Measurements from ENCODE around the gene ELAVL2. TPM values are rescaled to one million over a fixed set of nuclear protein-coding genes. Genes with fewer than 3 reads are reported as not detected.

Gene ELAVL2
- polyA plus RNA-seq, 1 donor from 2014 or later: 106 TPM

- no peak for TF ChIP-seq REST (IDR thresholded peaks at IDR 0.05; ENCODE audit: borderline replicate concordance)
Measured at GRCh38 chr9:23777328-23777727, 48.7 kb downstream of the ELAVL2 start (continued).

GRCh38 chr9:23775549-23775948 is 50.5 kb downstream of the ELAVL2 start:
- no peaks in the 10 kb centered on the region for H3K9me3 ChIP-seq (ENCODE audit: low read length)
- no peak overlapping the region for H3K27ac ChIP-seq (ENCODE audit: low read length)
- peaks cover 31% of the 10 kb centered on the region for H3K79me2 ChIP-seq (replicated peaks; ENCODE audit: insufficient read depth, low read length)
- H3K4me2 ChIP-seq (ENCODE audit: low read length): no peak overlapping the region
- no peak overlapping the region for H2AFZ ChIP-seq (ENCODE audit: low read depth, low read length)
- TF ChIP-seq CTCF (IDR thresholded peaks at IDR 0.05; ENCODE audit: poor library complexity, severe bottlenecking): no peak
- TF ChIP-seq EZH2 (IDR thresholded peaks at IDR 0.05; ENCODE audit: borderline replicate concordance, insufficient read depth, low read length, poor library complexity, severe bottlenecking): no peak
- TF ChIP-seq RAD21 (conservative IDR thresholded peaks at IDR 0.05): no peak
- TF ChIP-seq REST (IDR thresholded peaks at IDR 0.05; ENCODE audit: borderline replicate concordance): no peak
- TF ChIP-seq TAF1 (IDR thresholded peaks at IDR 0.05; ENCODE audit: low read depth): no peak
- TF ChIP-seq EP300 (conservative IDR thresholded peaks at IDR 0.05; ENCODE audit: poor library complexity, severe bottlenecking): no peak
- TF ChIP-seq POLR2AphosphoS5 (IDR thresholded peaks at IDR 0.05): no peak
- no peak for TF ChIP-seq SMC3 (conservative IDR thresholded peaks at IDR 0.05; ENCODE audit: poor library complexity)
- no peak for TF ChIP-seq MXI1 (conservative IDR thresholded peaks at IDR 0.05; ENCODE audit: poor library complexity, severe bottlenecking)
- no peak overlapping the region for H3K4me3 ChIP-seq (ENCODE audit: low read length)
- H3K9me2 ChIP-seq (ENCODE audit: insufficient read depth, low read length): no peaks in the 10 kb centered on the region
- no peaks in the 10 kb centered on the region for H3K36me3 ChIP-seq (ENCODE audit: insufficient read depth, low read length)
- H3K27me3 ChIP-seq (ENCODE audit: insufficient read depth, low read depth, low read length): no peaks in the 10 kb centered on the region
- H3F3A ChIP-seq (ENCODE audit: insufficient read depth, low read length, poor library complexity, severe bottlenecking): no peaks in the 10 kb centered on the region
- no peaks in the 10 kb centered on the region for H4K20me1 ChIP-seq (ENCODE audit: insufficient read depth)
- no peak overlapping the region for H3K9ac ChIP-seq (ENCODE audit: low read length)
